Measurements from ENCODE around the gene LAMTOR4.

GRCh38 chr7:100200693-100201092 is 52.0 kb downstream of the LAMTOR4 start:
- TF ChIP-seq RELA (IDR thresholded peaks at IDR 0.05; ENCODE audit: borderline replicate concordance, partially characterized antibody) (no peak), RAD51 (IDR thresholded peaks at IDR 0.05) (no peak)

Data from GM12878 (cell line).